A549 treated with RU486 at 1 μM for 4 hours (cell line): Measurements from ENCODE around the gene IGFALS. TPM values are rescaled to one million over a fixed set of nuclear protein-coding genes. Genes with fewer than 3 reads are reported as not detected.

Source experiments
- total RNA-seq: library from RNA; stranded (reverse); fragments of 200-300 nt; extraction: Qiagen RNA extraction; gene quantifications from 5 replicates; pipeline ENCODE4 v1.2.3, GENCODE V29; 2022; ENCODE audit warnings: low read depth

IGFALS gene
- 0.05 TPM in 1 of 5 replicates, not detected in the others for total RNA-seq

DNA sequence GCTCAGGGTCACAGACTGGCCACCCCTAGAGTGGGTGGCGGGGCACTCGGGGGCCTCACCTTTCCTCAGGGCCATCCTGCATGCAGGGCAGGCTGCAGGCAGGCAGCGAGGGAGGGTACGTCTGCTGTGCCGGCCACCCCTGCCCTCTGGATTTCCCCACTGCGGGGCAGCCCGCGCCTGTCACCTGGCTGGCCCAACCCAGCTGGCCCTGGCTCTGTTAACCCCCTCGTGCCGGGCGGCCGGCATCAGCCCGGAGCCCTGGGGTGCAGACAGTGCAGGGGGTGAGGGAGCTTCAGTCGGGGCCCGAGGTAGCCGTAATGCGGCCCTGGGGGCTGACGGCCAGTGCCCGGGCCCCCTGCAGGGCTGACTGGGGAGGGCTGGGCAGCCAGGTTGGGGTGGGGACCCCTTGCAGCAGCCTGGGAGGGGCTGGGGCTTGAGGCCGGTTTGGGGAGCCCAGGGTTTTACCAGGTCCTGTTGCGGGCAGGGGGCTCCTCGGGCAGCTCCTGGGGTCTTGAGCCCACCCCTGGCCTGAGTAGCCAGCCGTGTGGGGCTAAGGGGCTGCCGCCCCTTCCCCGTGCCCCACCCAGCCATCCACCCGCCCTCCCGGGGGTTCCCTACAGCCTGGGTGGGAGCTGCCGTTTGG, at the start of gene IGFALS:
Gene IGFALS (minus strand): TSS at position 128 of the 643 bp plus-strand sequence. CDS start 53 bp downstream, at position 75.

DNA sequence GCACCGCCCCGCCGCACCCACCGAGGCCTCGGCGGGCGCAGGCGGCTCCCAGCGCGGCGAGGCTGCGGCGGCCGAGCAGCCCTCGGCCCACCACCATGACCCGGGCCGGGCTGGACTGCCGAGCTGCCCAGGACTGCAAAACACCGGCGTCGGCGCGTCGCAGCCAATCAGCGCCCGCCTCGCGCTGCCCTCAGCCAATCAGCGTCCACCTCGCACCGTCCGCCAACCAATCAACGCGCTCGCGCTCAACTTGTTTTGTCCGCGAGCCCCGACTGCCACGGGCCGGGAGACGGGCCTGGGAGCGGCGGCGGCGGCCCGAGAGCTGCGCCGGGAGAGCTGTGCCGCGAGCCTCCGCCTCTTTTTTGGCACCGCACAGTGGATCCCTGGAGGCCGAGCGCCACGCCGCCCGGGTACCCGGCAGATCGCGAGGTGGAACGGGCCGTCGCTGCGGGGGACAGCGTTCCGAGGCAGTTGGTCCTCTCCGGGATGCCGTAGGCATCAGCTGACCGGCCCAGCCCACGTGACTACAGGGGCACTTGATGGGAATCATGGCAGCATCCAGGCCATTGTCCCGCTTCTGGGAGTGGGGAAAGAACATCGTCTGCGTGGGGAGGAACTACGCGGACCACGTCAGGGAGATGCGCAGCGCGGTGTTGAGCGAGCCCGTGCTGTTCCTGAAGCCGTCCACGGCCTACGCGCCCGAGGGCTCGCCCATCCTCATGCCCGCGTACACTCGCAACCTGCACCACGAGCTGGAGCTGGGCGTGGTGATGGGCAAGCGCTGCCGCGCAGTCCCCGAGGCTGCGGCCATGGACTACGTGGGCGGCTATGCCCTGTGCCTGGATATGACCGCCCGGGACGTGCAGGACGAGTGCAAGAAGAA, 33.4 kb upstream of the IGFALS start, which contains the start of the genes FAHD1 and HAGH:
Gene FAHD1 (plus strand): TSS at position 516 of the 883 bp plus-strand sequence. CDS start 33 bp downstream, at position 549.
Gene HAGH (minus strand): TSS at position 135 of the 883 bp plus-strand sequence. CDS start 38 bp downstream, at position 97.

DNA sequence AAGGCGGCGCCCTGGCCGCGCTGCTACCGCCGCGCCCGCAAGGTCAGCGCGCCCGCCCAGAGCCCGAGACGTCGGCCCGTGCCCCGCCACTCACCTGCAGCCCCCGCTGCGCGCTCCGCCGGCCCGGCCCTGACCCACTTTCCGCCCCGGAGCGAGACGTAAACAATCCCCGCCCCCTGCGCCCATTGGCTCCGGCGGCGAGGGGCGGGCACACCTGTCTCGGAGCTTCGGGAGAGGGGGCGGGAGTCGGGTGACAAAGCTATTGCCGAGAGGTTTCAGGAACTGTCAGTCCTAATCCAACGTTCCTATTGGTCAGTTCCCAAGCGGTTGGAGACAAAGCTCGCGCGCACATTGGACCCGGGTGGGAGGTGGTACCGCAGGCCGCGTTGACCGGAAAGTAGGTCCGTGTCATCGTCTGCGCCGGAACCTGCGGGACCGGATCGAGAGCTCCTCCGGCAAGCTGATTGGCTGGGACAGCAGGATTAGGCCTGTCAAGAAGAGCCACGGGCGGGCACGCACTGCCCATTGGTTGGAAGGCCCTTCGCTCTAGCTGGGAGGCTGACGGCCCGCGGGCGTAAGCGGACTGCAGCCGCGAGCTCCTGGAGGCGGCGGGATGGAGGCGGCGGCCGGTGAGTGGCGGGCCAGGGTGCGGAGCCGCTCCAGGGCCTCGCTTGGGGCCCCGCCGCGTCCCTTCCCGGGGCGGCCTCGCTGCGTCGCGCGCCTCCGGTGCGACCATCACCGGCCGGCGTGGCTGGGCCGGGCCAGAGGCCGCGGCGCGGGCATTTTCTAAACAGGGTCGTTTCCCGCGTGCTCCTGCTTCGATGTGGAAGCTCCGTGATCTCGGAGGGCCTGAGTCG, 10.9 kb downstream of the IGFALS start, which contains the start of the genes NUBP2 and SPSB3:
Gene NUBP2 (plus strand): TSS at position 553 of the 857 bp plus-strand sequence. CDS start 61 bp downstream, at position 614.
Gene SPSB3 (minus strand): TSS at position 164 of the 857 bp plus-strand sequence. CDS start 1,088 bp downstream, outside the sequence.

DNA sequence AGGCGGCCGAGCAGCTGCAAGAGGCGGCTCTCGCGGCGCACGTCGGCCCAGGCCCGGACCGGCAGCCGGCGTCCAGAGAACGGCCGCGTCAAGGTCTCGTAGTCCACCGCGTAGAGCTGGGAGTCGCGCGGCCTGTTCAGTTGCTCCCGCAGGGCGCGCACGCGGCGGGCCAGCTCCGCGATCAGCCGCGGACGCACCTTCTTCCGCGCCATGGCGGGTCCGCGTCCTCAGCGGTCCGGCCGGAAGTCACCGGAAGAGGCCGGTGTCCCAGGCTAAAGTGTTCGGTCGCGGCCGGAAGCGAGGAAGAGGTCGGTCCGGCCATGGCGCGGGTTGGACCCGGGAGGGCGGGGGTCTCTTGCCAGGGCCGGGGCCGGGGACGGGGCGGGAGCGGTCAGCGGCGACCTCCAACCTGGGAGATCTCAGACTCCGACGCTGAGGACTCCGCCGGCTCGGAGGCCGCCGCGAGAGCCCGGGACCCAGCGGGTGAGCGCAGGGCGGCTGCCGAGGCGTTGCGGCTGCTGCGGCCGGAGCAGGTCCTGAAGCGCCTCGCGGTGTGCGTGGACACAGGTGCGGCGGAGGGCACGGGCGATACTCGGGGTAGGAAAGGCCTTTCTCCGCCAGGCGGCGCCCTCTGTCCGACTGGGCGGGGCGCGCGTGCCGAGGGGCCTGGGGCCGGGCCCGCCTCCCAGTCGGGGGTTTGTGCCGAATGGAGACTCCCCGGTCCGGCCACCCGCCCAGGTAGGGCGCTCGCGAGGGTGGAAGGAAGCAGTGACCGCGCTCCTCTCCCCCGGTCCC, 20.4 kb downstream of the IGFALS start, which contains the start of gene MRPS34:
Gene MRPS34 (minus strand): TSS at position 227 of the 795 bp plus-strand sequence. CDS start 15 bp downstream, at position 212.

DNA sequence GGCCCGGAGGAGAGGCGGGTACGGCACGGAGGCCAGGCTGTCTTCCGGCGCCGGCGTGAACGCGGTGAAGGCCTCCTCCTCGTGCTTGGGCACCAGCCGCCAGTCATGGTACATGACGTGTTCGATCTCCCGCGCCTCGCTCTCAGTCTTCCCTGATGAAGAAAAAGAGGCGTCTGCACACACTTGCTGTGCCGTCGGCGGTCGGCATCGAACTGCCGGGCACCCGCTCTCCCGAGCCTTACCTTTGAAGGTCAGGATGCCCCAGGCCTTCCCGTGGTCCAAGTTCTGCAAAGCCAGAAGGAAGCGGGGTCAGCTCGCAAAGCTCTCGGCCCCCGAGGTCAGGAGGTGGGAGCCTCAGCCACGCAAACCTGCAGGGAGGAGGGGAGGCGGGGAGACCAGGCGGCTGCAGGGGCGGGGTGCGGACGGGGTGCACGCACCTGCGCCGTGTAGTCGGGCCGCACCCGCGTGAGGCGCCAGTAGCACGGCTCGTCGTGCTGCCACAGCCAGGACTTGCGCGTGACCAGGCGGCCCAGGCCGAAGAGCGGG, 21.1 kb downstream of the IGFALS start, which contains the start of gene EME2:
Gene EME2 (plus strand): TSS at position 449 of the 546 bp plus-strand sequence. CDS start 418 bp downstream, outside the sequence.

DNA sequence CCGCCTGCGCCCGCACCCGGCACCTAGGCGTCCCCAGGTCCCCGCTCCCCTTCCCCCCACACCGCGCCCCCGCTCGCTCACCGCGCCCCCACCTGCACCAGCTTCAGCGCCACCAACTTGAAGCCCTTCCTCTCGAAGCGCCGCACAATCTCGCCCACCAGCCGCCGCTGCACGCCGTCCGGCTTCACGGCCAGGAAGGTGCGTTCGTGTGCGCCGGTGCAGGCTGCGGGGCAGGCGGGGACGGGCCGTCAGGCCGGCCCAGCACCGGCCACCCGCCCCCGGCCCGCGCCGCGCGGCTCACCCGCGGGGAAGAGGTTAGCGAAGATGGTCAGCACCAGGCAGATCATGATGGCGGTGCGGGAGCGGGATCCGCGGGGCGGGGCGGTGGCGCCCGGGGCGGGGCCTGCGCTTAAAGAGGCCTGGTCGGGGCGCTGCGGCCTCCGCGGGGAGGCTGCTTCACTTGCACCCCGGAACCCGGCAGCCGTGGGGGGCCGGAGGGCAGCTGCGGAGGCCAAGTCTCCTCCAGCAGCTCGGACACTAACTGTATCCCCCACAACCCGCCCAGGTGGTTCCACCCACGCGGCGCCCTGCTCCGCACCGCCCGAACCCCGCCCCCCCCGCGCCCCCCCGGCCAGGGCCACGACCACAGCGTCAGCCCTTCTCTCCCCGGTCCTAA, 22.2 kb downstream of the IGFALS start, which contains the start of gene NME3:
Gene NME3 (minus strand): TSS at position 356 of the 676 bp plus-strand sequence. CDS start 9 bp downstream, at position 347.

Other genes with a start within 250 kb of the IGFALS start
- 7.3 to 9.4 TPM (median 8.9 TPM) in 5 replicates for gene IFT140, start 181.6 kb downstream of the IGFALS start, total RNA-seq
- 12.1 to 16.1 TPM (median 14.5 TPM) in 5 replicates for gene CRAMP1, start 181.3 kb downstream of the IGFALS start, total RNA-seq
- gene JPT2, start 115.4 kb downstream of the IGFALS start, total RNA-seq = 161 to 209 TPM (median 164 TPM) in 5 replicates
- 33.5 to 60.3 TPM (median 44.8 TPM) in 5 replicates for gene MAPK8IP3, start 87.5 kb downstream of the IGFALS start, total RNA-seq
- gene NME3, start 22.2 kb downstream of the IGFALS start, total RNA-seq = 30.6 to 59.4 TPM (median 55.1 TPM) in 5 replicates
- 5.0 to 10.8 TPM (median 9.1 TPM) in 5 replicates for gene EME2, start 20.9 kb downstream of the IGFALS start, total RNA-seq
- gene MRPS34, start 20.6 kb downstream of the IGFALS start, total RNA-seq = 170 to 265 TPM (median 253 TPM) in 5 replicates
- 13.2 to 26.3 TPM (median 22.3 TPM) in 5 replicates for gene SPSB3, start 11.1 kb downstream of the IGFALS start, total RNA-seq
- 57.3 to 88.6 TPM (median 81.3 TPM) in 5 replicates for gene NUBP2, start 10.7 kb downstream of the IGFALS start, total RNA-seq
- gene HAGH, start 33.1 kb upstream of the IGFALS start, total RNA-seq = 58.5 to 71.3 TPM (median 68.8 TPM) in 5 replicates
- gene FAHD1, start 33.5 kb upstream of the IGFALS start, total RNA-seq = 45.6 to 53.0 TPM (median 47.7 TPM) in 5 replicates
- 1.4 to 3.0 TPM (median 2.0 TPM) in 5 replicates for gene MEIOB, start 78.5 kb upstream of the IGFALS start, total RNA-seq
- 1.8 to 4.2 TPM (median 3.1 TPM) in 5 replicates for gene HS3ST6, start 124.7 kb upstream of the IGFALS start, total RNA-seq
- 22.1 to 31.7 TPM (median 31.4 TPM) in 5 replicates for gene MSRB1, start 149.5 kb upstream of the IGFALS start, total RNA-seq
- 0.03 to 0.37 TPM in 2 of 5 replicates, not detected in the others for gene RPL3L, start 161.0 kb upstream of the IGFALS start, total RNA-seq
- gene NDUFB10, start 165.8 kb upstream of the IGFALS start, total RNA-seq = 244 to 325 TPM (median 265 TPM) in 5 replicates
- gene RPS2, start 171.1 kb upstream of the IGFALS start, total RNA-seq = 3,640 to 5,391 TPM (median 5,287 TPM) in 5 replicates
- not detected in 5 replicates for gene RNF151, start 173.2 kb upstream of the IGFALS start, total RNA-seq
- 29.2 to 42.3 TPM (median 37.3 TPM) in 5 replicates for gene TBL3, start 178.3 kb upstream of the IGFALS start, total RNA-seq
- 0.16 to 0.44 TPM (median 0.28 TPM) in 4 of 5 replicates, not detected in the other for gene NOXO1, start 187.8 kb upstream of the IGFALS start, total RNA-seq
- gene GFER, start 190.5 kb upstream of the IGFALS start, total RNA-seq = 24.7 to 44.2 TPM (median 41.3 TPM) in 5 replicates
- gene SYNGR3, start 196.3 kb upstream of the IGFALS start, total RNA-seq = 4.4 to 9.7 TPM (median 6.7 TPM) in 5 replicates
- 43.5 to 62.6 TPM (median 56.0 TPM) in 5 replicates for gene ZNF598, start 216.1 kb upstream of the IGFALS start, total RNA-seq
- 0.92 to 2.0 TPM (median 1.0 TPM) in 4 of 5 replicates, not detected in the other for gene NPW, start 226.1 kb upstream of the IGFALS start, total RNA-seq
- gene NHERF2, start 233.2 kb upstream of the IGFALS start, total RNA-seq = 34.8 to 57.8 TPM (median 54.9 TPM) in 5 replicates